Measurements from ENCODE around the gene EXOC2. TPM values are rescaled to one million over a fixed set of nuclear protein-coding genes. Genes with fewer than 3 reads are reported as not detected.

Gene EXOC2, protein sequence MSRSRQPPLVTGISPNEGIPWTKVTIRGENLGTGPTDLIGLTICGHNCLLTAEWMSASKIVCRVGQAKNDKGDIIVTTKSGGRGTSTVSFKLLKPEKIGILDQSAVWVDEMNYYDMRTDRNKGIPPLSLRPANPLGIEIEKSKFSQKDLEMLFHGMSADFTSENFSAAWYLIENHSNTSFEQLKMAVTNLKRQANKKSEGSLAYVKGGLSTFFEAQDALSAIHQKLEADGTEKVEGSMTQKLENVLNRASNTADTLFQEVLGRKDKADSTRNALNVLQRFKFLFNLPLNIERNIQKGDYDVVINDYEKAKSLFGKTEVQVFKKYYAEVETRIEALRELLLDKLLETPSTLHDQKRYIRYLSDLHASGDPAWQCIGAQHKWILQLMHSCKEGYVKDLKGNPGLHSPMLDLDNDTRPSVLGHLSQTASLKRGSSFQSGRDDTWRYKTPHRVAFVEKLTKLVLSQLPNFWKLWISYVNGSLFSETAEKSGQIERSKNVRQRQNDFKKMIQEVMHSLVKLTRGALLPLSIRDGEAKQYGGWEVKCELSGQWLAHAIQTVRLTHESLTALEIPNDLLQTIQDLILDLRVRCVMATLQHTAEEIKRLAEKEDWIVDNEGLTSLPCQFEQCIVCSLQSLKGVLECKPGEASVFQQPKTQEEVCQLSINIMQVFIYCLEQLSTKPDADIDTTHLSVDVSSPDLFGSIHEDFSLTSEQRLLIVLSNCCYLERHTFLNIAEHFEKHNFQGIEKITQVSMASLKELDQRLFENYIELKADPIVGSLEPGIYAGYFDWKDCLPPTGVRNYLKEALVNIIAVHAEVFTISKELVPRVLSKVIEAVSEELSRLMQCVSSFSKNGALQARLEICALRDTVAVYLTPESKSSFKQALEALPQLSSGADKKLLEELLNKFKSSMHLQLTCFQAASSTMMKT
- 68.2 TPM for total RNA-seq

GRCh38 chr6:692858-693722 lies at the start of gene EXOC2:
TSS of gene EXOC2 (minus strand) at chr6:693139. CDS start at chr6:637818, 55,321 bp downstream.

DNA sequence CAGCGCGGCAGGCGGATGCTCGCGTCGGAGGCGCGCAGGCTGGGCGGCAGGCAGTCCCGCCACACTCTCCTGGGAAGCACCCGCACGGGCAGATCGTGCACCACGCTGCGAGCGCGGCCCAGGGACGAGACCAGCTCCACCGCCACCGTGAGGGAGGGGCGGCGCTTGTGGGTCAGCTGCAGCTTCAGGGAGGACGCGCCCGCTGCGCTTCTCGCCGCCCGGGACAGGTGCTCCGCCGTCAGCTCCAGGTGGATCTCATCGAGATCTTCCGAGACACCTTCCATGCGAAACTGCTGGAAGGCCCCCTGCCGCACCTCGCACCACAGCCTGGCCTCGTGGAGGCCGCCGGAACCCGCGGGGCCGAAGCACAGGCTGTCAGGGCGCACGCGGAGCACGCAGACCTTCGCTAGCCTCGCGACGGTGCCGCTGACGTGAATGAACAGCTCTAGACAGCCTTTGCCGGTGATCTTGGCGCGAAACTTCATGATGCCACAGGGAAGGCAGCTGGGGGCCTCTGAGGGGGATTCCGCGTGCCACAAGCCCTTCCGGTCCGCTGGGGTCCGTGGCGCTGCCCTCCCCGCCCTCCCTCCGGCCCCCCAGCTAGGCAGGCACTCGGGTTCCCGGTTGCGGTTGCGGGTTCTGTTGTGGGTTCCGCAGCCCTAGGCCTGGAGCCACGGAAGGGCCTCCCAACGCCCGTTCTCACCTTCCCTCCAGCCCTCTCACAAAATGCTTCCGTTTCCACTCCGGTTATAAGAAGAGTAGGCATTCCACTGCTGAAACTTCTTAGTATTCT lies 36.3 kb downstream of the EXOC2 start, which contains the start of gene HUS1B:
HUS1B (minus strand) TSS at position 641 of the 793 bp plus-strand sequence; CDS start at position 485, 156 bp downstream.

Other genes with a start within 250 kb of the EXOC2 start
- gene HUS1B, start 36.0 kb downstream of the EXOC2 start, total RNA-seq: 8.8 TPM